ENCODE results near the gene NCCRP1. TPM values are rescaled to one million over a fixed set of nuclear protein-coding genes. Genes with fewer than 3 reads are reported as not detected.

NCCRP1 gene
- total and polyA plus RNA-seq, 11 donors, result 0.16 TPM; not detected in 10

- H3K4me1 ChIP-seq, result peaks cover 0 to 14% (median 1%) of the 10 kb centered on the region in 12 donors
- TF ChIP-seq CTCF (IDR thresholded peaks at IDR 0.05) (no peak), POLR2A (IDR thresholded peaks at IDR 0.05) (no peak)
- peaks cover 17 to 76% (median 45%) of the 10 kb centered on the region in 9 donors for H3K27me3 ChIP-seq
- H3K9me3 ChIP-seq, result no peaks in the 10 kb centered on the region
- H3K36me3 ChIP-seq, result no peaks in the 10 kb centered on the region
- H3K27ac ChIP-seq, result no peak overlapping the region
- no peak for ATAC-seq
- no peak for DNase-seq
- 63 to 70% (median 65%) methylated on average over 5 of the region's 5 CpGs for WGBS, 4 donors
- no peak overlapping the region for H3K4me3 ChIP-seq
- intact Hi-C loops (cut with DNase I), result no loop called here
Observed at GRCh38 chr19:39251081-39251480, 54.3 kb downstream of the NCCRP1 start.

Other genes starting within 250 kb of the NCCRP1 start
- 1 to 10 TPM; 1.4 to 4.9 (median 2.5) TPM for gene FBXO17, start 221.2 kb upstream of the NCCRP1 start, total RNA-seq
- gene FBXO17, start 221.2 kb upstream of the NCCRP1 start, polyA plus RNA-seq, result 1 to 10 TPM; 1.2 to 2.4 TPM
- gene FBXO27, start 164.4 kb upstream of the NCCRP1 start, total RNA-seq, result 10 to 100 TPM in 7 of 9 donors, 1 to 10 TPM in 2; 4.2 to 38.3 (median 23.2) TPM
- 1 to 10 TPM; 4.0 to 8.6 TPM for gene FBXO27, start 164.4 kb upstream of the NCCRP1 start, polyA plus RNA-seq
- not detected for gene ACP7, start 112.6 kb upstream of the NCCRP1 start, total RNA-seq
- gene ACP7, start 112.6 kb upstream of the NCCRP1 start, polyA plus RNA-seq, result not detected
- gene PAK4, start 71.2 kb upstream of the NCCRP1 start, total RNA-seq, result 10 to 100 TPM; 11.5 to 22.1 (median 16.2) TPM
- gene PAK4, start 71.2 kb upstream of the NCCRP1 start, polyA plus RNA-seq, result 10 to 100 TPM in 1 of 2 donors, 1 to 10 TPM in 1; 9.5 to 25.8 TPM
- gene SYCN, start 7.3 kb downstream of the NCCRP1 start, total RNA-seq, result under 1 TPM in 1 of 9 donors, not detected in 8; 0.77 TPM
- not detected for gene SYCN, start 7.3 kb downstream of the NCCRP1 start, polyA plus RNA-seq
- not detected for gene IFNL3, start 48.0 kb downstream of the NCCRP1 start, total RNA-seq
- gene IFNL3, start 48.0 kb downstream of the NCCRP1 start, polyA plus RNA-seq, result not detected
- not detected for gene IFNL4, start 51.9 kb downstream of the NCCRP1 start, total RNA-seq
- gene IFNL4, start 51.9 kb downstream of the NCCRP1 start, polyA plus RNA-seq, result not detected
- not detected for gene IFNL2, start 71.4 kb downstream of the NCCRP1 start, total RNA-seq
- gene IFNL2, start 71.4 kb downstream of the NCCRP1 start, polyA plus RNA-seq, result not detected
- gene IFNL1, start 99.4 kb downstream of the NCCRP1 start, total RNA-seq, result not detected
- gene IFNL1, start 99.4 kb downstream of the NCCRP1 start, polyA plus RNA-seq, result not detected
- under 1 TPM in 8 of 9 donors, not detected in 1; 0.09 to 0.50 (median 0.28) TPM for gene LRFN1, start 123.9 kb downstream of the NCCRP1 start, total RNA-seq
- under 1 TPM; 0.14 to 0.34 TPM for gene LRFN1, start 123.9 kb downstream of the NCCRP1 start, polyA plus RNA-seq
- gene GMFG, start 139.1 kb downstream of the NCCRP1 start, total RNA-seq, result 10 to 100 TPM in 8 of 9 donors, 1 to 10 TPM in 1; 6.4 to 93.3 (median 10.8) TPM
- gene GMFG, start 139.1 kb downstream of the NCCRP1 start, polyA plus RNA-seq, result 10 to 100 TPM; 16.8 to 18.7 TPM
- 100 to 1,000 TPM in 1 of 9 donors, 10 to 100 TPM in 8; 34.9 to 101 (median 52.3) TPM for gene SAMD4B, start 145.5 kb downstream of the NCCRP1 start, total RNA-seq
- gene SAMD4B, start 145.5 kb downstream of the NCCRP1 start, polyA plus RNA-seq, result 10 to 100 TPM; 62.1 to 78.6 TPM
- 10 to 100 TPM; 32.8 to 75.7 (median 40.7) TPM for gene PAF1, start 194.1 kb downstream of the NCCRP1 start, total RNA-seq
- 10 to 100 TPM; 32.5 to 61.1 TPM for gene PAF1, start 194.1 kb downstream of the NCCRP1 start, polyA plus RNA-seq
- gene MED29, start 194.4 kb downstream of the NCCRP1 start, total RNA-seq, result 10 to 100 TPM; 26.3 to 53.0 (median 34.1) TPM
- gene MED29, start 194.4 kb downstream of the NCCRP1 start, polyA plus RNA-seq, result 10 to 100 TPM; 34.1 to 46.0 TPM
- 100 to 1,000 TPM in 2 of 9 donors, 10 to 100 TPM in 7; 16.1 to 145 (median 51.1) TPM for gene ZFP36, start 209.9 kb downstream of the NCCRP1 start, total RNA-seq
- 10 to 100 TPM; 45.8 to 65.1 TPM for gene ZFP36, start 209.9 kb downstream of the NCCRP1 start, polyA plus RNA-seq
- gene PLEKHG2, start 215.7 kb downstream of the NCCRP1 start, total RNA-seq, result 10 to 100 TPM in 8 of 9 donors, 1 to 10 TPM in 1; 9.2 to 38.5 (median 14.6) TPM
- 10 to 100 TPM in 1 of 2 donors, 1 to 10 TPM in 1; 8.9 to 11.7 TPM for gene PLEKHG2, start 215.7 kb downstream of the NCCRP1 start, polyA plus RNA-seq
- 1,000 to 10,000 TPM in 7 of 9 donors, 100 to 1,000 TPM in 2; 617 to 1,566 (median 1,374) TPM for gene RPS16, start 239.0 kb downstream of the NCCRP1 start, total RNA-seq
- gene RPS16, start 239.0 kb downstream of the NCCRP1 start, polyA plus RNA-seq, result 1,000 to 10,000 TPM; 1,266 to 2,656 TPM
- gene SUPT5H, start 248.6 kb downstream of the NCCRP1 start, total RNA-seq, result 100 to 1,000 TPM in 1 of 9 donors, 10 to 100 TPM in 8; 64.2 to 113 (median 81.7) TPM
- 100 to 1,000 TPM in 1 of 2 donors, 10 to 100 TPM in 1; 63.8 to 112 TPM for gene SUPT5H, start 248.6 kb downstream of the NCCRP1 start, polyA plus RNA-seq